Astrocyte (in vitro differentiated cells and primary cell): ENCODE results near the gene COL23A1. TPM values are rescaled to one million over a fixed set of nuclear protein-coding genes. Genes with fewer than 3 reads are reported as not detected.

Experiments
- DNase-seq: peaks from one replicate; pipeline ENCODE4 v3.0.0-alpha.2; 2010; ENCODE audit warnings: low read depth
- FAIRE-seq: peaks from 2 replicates; lab custom pipeline; 2011; peaks lifted over from hg19 to GRCh38; lab: Jason Lieb, UNC
- H2AFZ ChIP-seq: 2 replicates; pipeline ENCODE4 v1.6.0; 2012; ENCODE audit warnings: low read depth, low read length, inconsistent platforms
- H3K27ac ChIP-seq: 2 replicates; pipeline ENCODE4 v1.5.1; 2011; ENCODE audit warnings: low read depth, low read length, inconsistent platforms
- H3K27me3 ChIP-seq: 2 replicates; pipeline ENCODE4 v1.6.0; 2011; ENCODE audit warnings: low read length, inconsistent platforms; ENCODE audit not compliant: insufficient read depth
- H3K36me3 ChIP-seq: 2 replicates; pipeline ENCODE4 v1.5.1; 2011; ENCODE audit warnings: low read length, inconsistent platforms; ENCODE audit not compliant: insufficient read depth
- H3K4me1 ChIP-seq: 2 replicates; pipeline ENCODE4 v1.5.1; 2011; ENCODE audit warnings: low read length, inconsistent platforms; ENCODE audit not compliant: insufficient read depth
- H3K4me2 ChIP-seq: 2 replicates; pipeline ENCODE4 v1.6.0; 2012; ENCODE audit warnings: low read length, inconsistent platforms
- H3K4me3 ChIP-seq: 2 replicates; pipeline ENCODE4 v1.5.1; 2011; ENCODE audit warnings: low read depth, mild to moderate bottlenecking, low read length, inconsistent platforms; ENCODE audit not compliant: insufficient read depth
- H3K79me2 ChIP-seq: 2 replicates; pipeline ENCODE4 v1.6.0; 2012; ENCODE audit warnings: mild to moderate bottlenecking, low read length, inconsistent platforms; ENCODE audit not compliant: insufficient read depth
- H3K9ac ChIP-seq: 2 replicates; pipeline ENCODE4 v1.6.0; 2012; ENCODE audit warnings: mild to moderate bottlenecking, low read length, inconsistent platforms
- H3K9me3 ChIP-seq: 2 replicates; pipeline ENCODE4 v1.5.1; 2012; ENCODE audit warnings: low read depth, mild to moderate bottlenecking, low read length, inconsistent platforms; ENCODE audit not compliant: insufficient read depth
- H4K20me1 ChIP-seq: 2 replicates; pipeline ENCODE4 v1.6.0; 2012; ENCODE audit warnings: low read length, inconsistent platforms; ENCODE audit not compliant: insufficient read depth
- H3K27ac Mint-ChIP-seq: one replicate; pipeline ENCODE4 v1.8.0; 2021; ENCODE audit warnings: mild to moderate bottlenecking, mixed read lengths; ENCODE audit not compliant: unreplicated experiment
- H3K27me3 Mint-ChIP-seq: one replicate; pipeline ENCODE4 v1.8.0; 2021; ENCODE audit warnings: low read depth, mixed read lengths; ENCODE audit not compliant: unreplicated experiment
- H3K36me3 Mint-ChIP-seq: one replicate; pipeline ENCODE4 v1.8.0; 2021; ENCODE audit warnings: low read depth, mixed read lengths; ENCODE audit not compliant: unreplicated experiment
- H3K4me1 Mint-ChIP-seq: one replicate; pipeline ENCODE4 v1.8.0; 2021; ENCODE audit warnings: low read depth, mixed read lengths; ENCODE audit not compliant: unreplicated experiment
- H3K4me3 Mint-ChIP-seq: one replicate; pipeline ENCODE4 v1.8.0; 2021; ENCODE audit warnings: mild to moderate bottlenecking, moderate library complexity, mixed read lengths; ENCODE audit not compliant: unreplicated experiment
- H3K9me3 Mint-ChIP-seq: one replicate; pipeline ENCODE4 v1.8.0; 2021; ENCODE audit warnings: mild to moderate bottlenecking, mixed read lengths; ENCODE audit not compliant: unreplicated experiment
- CTCF ChIP-seq: IDR thresholded peaks from 2 replicates; pipeline ENCODE4 v1.5.1; 2011; ENCODE audit warnings: low read depth, mild to moderate bottlenecking, inconsistent platforms, low read length, moderate library complexity; ENCODE audit not compliant: insufficient read depth
- EZH2 ChIP-seq: IDR thresholded peaks from 2 replicates; pipeline ENCODE4 v1.6.1; 2012; ENCODE audit warnings: mild to moderate bottlenecking, low read length, inconsistent platforms; ENCODE audit not compliant: insufficient read depth
- total RNA-seq: library from RNA; stranded (reverse); gene quantifications from 2 replicates; pipeline ENCODE4 v1.2.1, GENCODE V29; 2021

COL23A1 gene
- total RNA-seq, 1 donor from 2014 or later = 0.16 TPM

GRCh38 chr5:178279723-178280438, 310.3 kb downstream of the COL23A1 start:
- no peaks in the 10 kb centered on the region for H3K79me2 ChIP-seq
- H3K4me3 Mint-ChIP-seq = no peak overlapping the region

GRCh38 chr5:178279026-178279722, 311.0 kb downstream of the COL23A1 start:
- H3K4me3 Mint-ChIP-seq = no peak overlapping the region
- Histone ChIP-seq H3K36me3 (no peaks in the 10 kb centered on the region), H2AFZ (no peak overlapping the region), H3K27ac (no peak overlapping the region), H3K4me1 (no peaks in the 10 kb centered on the region), H3K4me2 (no peak overlapping the region), H4K20me1 (no peaks in the 10 kb centered on the region), H3K79me2 (no peaks in the 10 kb centered on the region), H3K9me3 (peaks cover 11% of the 10 kb centered on the region), H3K27me3 (no peaks in the 10 kb centered on the region), H3K4me3 (no peak overlapping the region), H3K9ac (no peak overlapping the region)
- H3K4me1 Mint-ChIP-seq = no peaks in the 10 kb centered on the region
- DNase-seq (no peak), FAIRE-seq (no peak)
- no peak for TF ChIP-seq EZH2
- TF ChIP-seq CTCF = no peak
- H3K27me3 Mint-ChIP-seq = peaks cover 62% of the 10 kb centered on the region
- H3K36me3 Mint-ChIP-seq = peaks cover 7% of the 10 kb centered on the region
- no peak overlapping the region for H3K27ac Mint-ChIP-seq
- peaks cover 4% of the 10 kb centered on the region for H3K9me3 Mint-ChIP-seq

More at GRCh38 chr5:178279723-178280438, 310.3 kb downstream of the COL23A1 start:
- H3K36me3 Mint-ChIP-seq = peaks cover 7% of the 10 kb centered on the region
- no peak overlapping the region for H3K4me3 ChIP-seq
- H4K20me1 ChIP-seq = no peaks in the 10 kb centered on the region
- H3K4me2 ChIP-seq = peak overlapping the region; percentile 25
- H3K4me1 ChIP-seq = no peaks in the 10 kb centered on the region
- H3K9me3 ChIP-seq = peaks cover 11% of the 10 kb centered on the region
- H3K27ac Mint-ChIP-seq = no peak overlapping the region
- no peak overlapping the region for H3K9ac ChIP-seq
- DNase-seq = peak; percentile 23
- no peaks in the 10 kb centered on the region for H3K27me3 ChIP-seq
- H3K36me3 ChIP-seq = no peaks in the 10 kb centered on the region
- H3K4me1 Mint-ChIP-seq = no peaks in the 10 kb centered on the region
- peaks cover 4% of the 10 kb centered on the region for H3K9me3 Mint-ChIP-seq
- peak overlapping the region; percentile 36 for H2AFZ ChIP-seq
- FAIRE-seq = no peak
- H3K27me3 Mint-ChIP-seq = peaks cover 61% of the 10 kb centered on the region
- H3K27ac ChIP-seq = no peak overlapping the region
- TF ChIP-seq EZH2 (no peak), CTCF (peak; percentile 75)
